Activated naive CD8-positive, alpha-beta T cell treated with anti-CD3 and anti-CD28 coated beads, Interleukin-2, amount 10 ng/mL, durations not matched to agents 7 days and 5 days (primary cell): ENCODE measurements around the gene FOXJ3. TPM values are rescaled to one million over a fixed set of nuclear protein-coding genes. Genes with fewer than 3 reads are reported as not detected.

Experiments used
- ATAC-seq: fragments of 150-1000 bp; cut with Tn5 transposase; one replicate; pipeline ENCODE4 v1.10.0; 2021; ENCODE audit warnings: low read depth, moderate library complexity
- POLR2A ChIA-PET: fragments of 350-600 bp; sonication (Branson Sonifier 250); formaldehyde crosslinking; loops from one replicate; lab custom pipeline; 2021; ENCODE audit warnings: antibody characterized with exemption; lab: Charles Lee
- DNase-seq: peaks from one replicate; pipeline ENCODE4 v3.0.0; 2021
- H3K27ac Mint-ChIP-seq: one replicate; pipeline ENCODE4 v1.8.0; 2022; ENCODE audit warnings: mild to moderate bottlenecking, mixed read lengths
- H3K27me3 Mint-ChIP-seq: one replicate; pipeline ENCODE4 v1.8.0; 2022; ENCODE audit warnings: mild to moderate bottlenecking, moderate library complexity, mixed read lengths
- H3K36me3 Mint-ChIP-seq: one replicate; pipeline ENCODE4 v1.8.0; 2021; ENCODE audit warnings: mild to moderate bottlenecking, mixed read lengths
- H3K4me1 Mint-ChIP-seq: one replicate; pipeline ENCODE4 v1.8.0; 2021; ENCODE audit warnings: mixed read lengths
- H3K4me3 Mint-ChIP-seq: one replicate; pipeline ENCODE4 v1.8.0; 2022; ENCODE audit warnings: mild to moderate bottlenecking, moderate library complexity, mixed read lengths
- H3K9me3 Mint-ChIP-seq: one replicate; pipeline ENCODE4 v1.8.0; 2021; ENCODE audit warnings: mixed read lengths
- total RNA-seq, 2 experiments: library from RNA; stranded (reverse); gene quantifications; one replicate each; pipeline ENCODE4 v1.2.3, GENCODE V29; 2021

Gene FOXJ3
- total RNA-seq, 2 experiments from 2014 or later: 59.1 to 61.1 TPM

DNA sequence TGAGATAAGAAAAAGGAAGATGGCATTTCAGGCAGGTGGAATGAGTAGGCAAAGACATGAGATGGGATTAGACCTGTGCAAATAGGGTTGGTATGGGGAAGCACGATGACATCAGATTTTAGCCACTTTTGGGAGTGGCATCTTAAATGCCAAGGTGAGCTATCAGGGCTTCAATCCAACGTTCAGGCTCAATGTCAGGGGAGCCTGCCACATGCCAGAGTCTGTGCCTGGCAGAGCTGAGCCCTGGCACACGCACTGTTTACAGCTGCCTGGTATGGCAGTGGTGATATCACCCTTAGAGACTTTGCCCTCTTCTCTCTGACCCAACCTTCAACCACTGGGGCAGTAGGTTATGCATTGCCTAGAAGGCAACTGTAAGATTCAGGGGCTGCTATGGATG, 182.9 kb downstream of the FOXJ3 start:
- H3K4me1 Mint-ChIP-seq: no peaks in the 10 kb centered on the region
- ATAC-seq: no peak
- POLR2A ChIA-PET: no interaction called here
- H3K27me3 Mint-ChIP-seq: no peaks in the 10 kb centered on the region
- H3K36me3 Mint-ChIP-seq: no peaks in the 10 kb centered on the region
- no peak overlapping the region for H3K27ac Mint-ChIP-seq
- no peak for DNase-seq
- H3K4me3 Mint-ChIP-seq: no peak overlapping the region
- H3K9me3 Mint-ChIP-seq: no peaks in the 10 kb centered on the region

GRCh38 chr1:42150651-42151050, 184.4 kb downstream of the FOXJ3 start:
- ATAC-seq: no peak
- Mint-ChIP-seq H3K36me3 (no peaks in the 10 kb centered on the region), H3K4me3 (no peak overlapping the region), H3K9me3 (no peaks in the 10 kb centered on the region), H3K27me3 (no peaks in the 10 kb centered on the region), H3K27ac (no peak overlapping the region), H3K4me1 (no peaks in the 10 kb centered on the region)
- DNase-seq: no peak
- POLR2A ChIA-PET: no interaction called here

- H3K27me3 Mint-ChIP-seq: peaks cover 7% of the 10 kb centered on the region
- no peak overlapping the region for H3K27ac Mint-ChIP-seq
- no peaks in the 10 kb centered on the region for H3K9me3 Mint-ChIP-seq
- no peaks in the 10 kb centered on the region for H3K36me3 Mint-ChIP-seq
- POLR2A ChIA-PET: no interaction called here
- ATAC-seq (no peak), DNase-seq (no peak)
- peaks cover 5% of the 10 kb centered on the region for H3K4me1 Mint-ChIP-seq
- no peak overlapping the region for H3K4me3 Mint-ChIP-seq
Measured at GRCh38 chr1:42148166-42148565, 186.9 kb downstream of the FOXJ3 start.

DNA sequence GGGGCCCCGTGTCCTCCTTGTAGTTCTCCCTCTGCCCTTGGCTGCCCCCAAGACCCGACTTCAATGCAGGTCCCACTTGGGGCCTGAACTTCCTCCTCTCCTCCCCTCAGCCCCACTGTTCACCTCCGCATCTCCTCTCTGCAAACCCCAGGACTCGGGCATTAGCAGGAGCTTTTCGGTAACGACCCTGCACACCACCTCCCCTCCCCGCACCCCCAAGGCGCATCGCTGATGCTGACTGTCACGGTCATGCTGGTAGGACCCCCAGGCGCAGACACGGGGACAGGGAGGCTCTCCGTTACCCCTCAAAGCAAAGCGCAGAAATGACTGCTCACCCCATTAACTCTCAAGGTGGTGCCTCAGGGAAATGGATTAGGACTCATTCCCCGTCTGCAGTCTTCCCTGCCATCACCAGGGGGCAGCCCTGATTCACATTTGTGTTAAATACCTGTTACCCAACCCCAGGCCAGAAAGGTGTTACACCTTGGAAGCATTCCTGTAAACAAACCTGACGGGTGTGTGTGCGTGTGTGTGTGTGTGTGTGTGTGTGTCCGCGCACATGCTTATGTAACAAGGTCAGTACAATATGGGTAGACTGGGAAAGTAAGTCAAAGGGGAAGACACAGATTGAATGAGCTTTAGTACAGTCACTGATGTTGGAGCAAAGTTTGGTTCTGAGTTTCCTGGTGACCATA, 188.3 kb downstream of the FOXJ3 start:
- no peak overlapping the region for H3K27ac Mint-ChIP-seq
- no peak overlapping the region for H3K4me3 Mint-ChIP-seq
- POLR2A ChIA-PET: no interaction called here
- peaks cover 6% of the 10 kb centered on the region for H3K4me1 Mint-ChIP-seq
- H3K36me3 Mint-ChIP-seq: no peaks in the 10 kb centered on the region
- DNase-seq (peak; percentile 75), ATAC-seq (peak; percentile 63)
- peaks cover 7% of the 10 kb centered on the region for H3K27me3 Mint-ChIP-seq
- H3K9me3 Mint-ChIP-seq: no peaks in the 10 kb centered on the region

GRCh38 chr1:42145764-42146625, 189.0 kb downstream of the FOXJ3 start:
- ATAC-seq (no peak), DNase-seq (no peak)
- Mint-ChIP-seq H3K36me3 (no peaks in the 10 kb centered on the region), H3K27ac (no peak overlapping the region), H3K4me1 (peaks cover 6% of the 10 kb centered on the region), H3K27me3 (peaks cover 9% of the 10 kb centered on the region), H3K4me3 (no peak overlapping the region), H3K9me3 (no peaks in the 10 kb centered on the region)
- POLR2A ChIA-PET: no interaction called here

GRCh38 chr1:42145389-42145716, 189.7 kb downstream of the FOXJ3 start:
- DNase-seq: no peak
- H3K4me1 Mint-ChIP-seq: peaks cover 6% of the 10 kb centered on the region
- POLR2A ChIA-PET: no interaction called here
- H3K36me3 Mint-ChIP-seq: no peaks in the 10 kb centered on the region
- H3K27ac Mint-ChIP-seq: no peak overlapping the region
- no peak for ATAC-seq
- H3K9me3 Mint-ChIP-seq: no peaks in the 10 kb centered on the region
- no peak overlapping the region for H3K4me3 Mint-ChIP-seq
- H3K27me3 Mint-ChIP-seq: peaks cover 10% of the 10 kb centered on the region

GRCh38 chr1:42144711-42145388, 190.2 kb downstream of the FOXJ3 start:
- DNase-seq (no peak), ATAC-seq (no peak)
- H3K9me3 Mint-ChIP-seq: no peaks in the 10 kb centered on the region
- H3K4me3 Mint-ChIP-seq: no peak overlapping the region
- H3K27me3 Mint-ChIP-seq: peaks cover 10% of the 10 kb centered on the region
- peaks cover 6% of the 10 kb centered on the region for H3K4me1 Mint-ChIP-seq
- H3K36me3 Mint-ChIP-seq: no peaks in the 10 kb centered on the region
- POLR2A ChIA-PET: no interaction called here
- no peak overlapping the region for H3K27ac Mint-ChIP-seq

GRCh38 chr1:42143896-42144710, 190.9 kb downstream of the FOXJ3 start:
- Mint-ChIP-seq H3K36me3 (no peaks in the 10 kb centered on the region), H3K4me1 (peaks cover 6% of the 10 kb centered on the region), H3K27ac (no peak overlapping the region), H3K9me3 (no peaks in the 10 kb centered on the region), H3K4me3 (no peak overlapping the region), H3K27me3 (peaks cover 10% of the 10 kb centered on the region)
- ATAC-seq (no peak), DNase-seq (no peak)
- POLR2A ChIA-PET: no interaction called here

DNA sequence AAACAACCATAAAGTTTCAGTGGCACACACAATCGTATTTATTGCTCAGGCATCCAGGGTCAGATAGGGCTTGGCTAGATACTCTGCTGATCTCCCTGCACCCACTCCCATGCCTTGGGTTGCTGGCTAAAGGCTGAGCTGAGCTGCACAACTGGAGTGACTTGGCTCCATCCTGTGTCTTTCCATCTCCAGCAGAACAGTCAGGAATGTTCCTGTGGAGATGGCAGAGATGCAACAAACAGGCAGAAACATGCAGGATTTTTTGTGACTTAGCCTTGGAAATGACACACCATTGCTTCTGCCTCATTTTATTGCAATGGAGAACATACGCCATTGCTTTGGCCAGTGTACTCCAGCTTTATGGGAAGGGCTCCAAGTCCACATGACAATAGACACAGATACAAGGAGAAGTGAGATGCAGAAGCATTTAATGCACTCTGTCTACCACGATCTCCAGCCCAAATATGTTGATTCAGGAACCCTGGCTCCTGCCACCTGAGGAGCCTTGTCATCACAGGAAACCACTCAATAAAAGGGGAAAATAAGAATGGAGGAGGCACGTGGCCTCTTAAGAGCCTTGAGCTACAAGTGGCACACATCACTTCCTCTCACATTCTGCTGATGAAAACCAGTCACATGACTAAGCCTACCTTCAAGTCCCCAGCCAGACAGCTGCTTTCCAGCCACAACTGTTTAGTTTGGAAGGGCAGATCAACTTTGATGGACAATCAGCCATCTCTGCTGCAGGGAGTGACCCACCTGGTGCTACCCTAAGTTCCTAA, 191.9 kb downstream of the FOXJ3 start:
- Mint-ChIP-seq H3K27me3 (peaks cover 11% of the 10 kb centered on the region), H3K36me3 (no peaks in the 10 kb centered on the region), H3K27ac (no peak overlapping the region), H3K4me1 (peaks cover 6% of the 10 kb centered on the region), H3K4me3 (no peak overlapping the region), H3K9me3 (no peaks in the 10 kb centered on the region)
- ATAC-seq: no peak
- POLR2A ChIA-PET: no interaction called here
- DNase-seq: no peak

- no peaks in the 10 kb centered on the region for H3K36me3 Mint-ChIP-seq
- DNase-seq (no peak), ATAC-seq (no peak)
- H3K9me3 Mint-ChIP-seq: no peaks in the 10 kb centered on the region
- POLR2A ChIA-PET: no interaction called here
- no peak overlapping the region for H3K27ac Mint-ChIP-seq
- peaks cover 11% of the 10 kb centered on the region for H3K27me3 Mint-ChIP-seq
- peaks cover 6% of the 10 kb centered on the region for H3K4me1 Mint-ChIP-seq
- no peak overlapping the region for H3K4me3 Mint-ChIP-seq
Measured at GRCh38 chr1:42141978-42142377, 193.1 kb downstream of the FOXJ3 start.

- no peak for ATAC-seq
- Mint-ChIP-seq H3K36me3 (no peaks in the 10 kb centered on the region), H3K4me1 (peaks cover 6% of the 10 kb centered on the region), H3K4me3 (no peak overlapping the region), H3K9me3 (no peaks in the 10 kb centered on the region), H3K27me3 (peaks cover 11% of the 10 kb centered on the region), H3K27ac (no peak overlapping the region)
- POLR2A ChIA-PET: no interaction called here
- DNase-seq: no peak
Measured at GRCh38 chr1:42140191-42140590, 194.8 kb downstream of the FOXJ3 start.

GRCh38 chr1:42139444-42139843, 195.6 kb downstream of the FOXJ3 start:
- POLR2A ChIA-PET: no interaction called here
- Mint-ChIP-seq H3K36me3 (no peaks in the 10 kb centered on the region), H3K9me3 (no peaks in the 10 kb centered on the region), H3K27me3 (peaks cover 7% of the 10 kb centered on the region), H3K4me3 (no peak overlapping the region), H3K27ac (no peak overlapping the region), H3K4me1 (peaks cover 6% of the 10 kb centered on the region)
- no peak for DNase-seq
- no peak for ATAC-seq
